SK-N-SH treated with all-trans-retinoic acid at 6 μM for 48 hours (cell line): Measurements from ENCODE around the gene DLG2.

Experiments
- ATAC-seq: fragments of 200-7000 bp; cut with Tn5 transposase; 3 replicates; pipeline ENCODE4 v1.9.1; 2020; ENCODE audit warnings: mild to moderate bottlenecking, moderate library complexity
- BACH2 ChIP-seq: fragments of 250-450 bp; sonication (Bioruptor Pico); IDR thresholded peaks from 2 replicates; pipeline ENCODE4 v1.9.0; 2021; ENCODE audit warnings: mild to moderate bottlenecking, borderline replicate concordance
- CSDC2 ChIP-seq: fragments of 250-450 bp; sonication (Bioruptor Pico); IDR thresholded peaks from 2 replicates; pipeline ENCODE4 v1.5.0; 2020; ENCODE audit warnings: mild to moderate bottlenecking, moderate library complexity
- ESRRG ChIP-seq: fragments of 250-450 bp; sonication (Bioruptor Pico); IDR thresholded peaks from 2 replicates; pipeline ENCODE4 v1.6.1; 2021; ENCODE audit warnings: mild to moderate bottlenecking
- GLIS3 ChIP-seq: fragments of 250-450 bp; sonication (Bioruptor Pico); IDR thresholded peaks from 2 replicates; pipeline ENCODE4 v1.5.0; 2020; ENCODE audit warnings: mild to moderate bottlenecking, moderate library complexity
- ISL1 ChIP-seq: fragments of 250-450 bp; sonication (Bioruptor Pico); IDR thresholded peaks from 2 replicates; pipeline ENCODE4 v2.1.2; 2022; ENCODE audit warnings: mild to moderate bottlenecking, moderate library complexity
- OSR1 ChIP-seq: fragments of 250-450 bp; sonication (Bioruptor Pico); IDR thresholded peaks from 2 replicates; pipeline ENCODE4 v1.8.0; 2022; ENCODE audit warnings: moderate library complexity, mild to moderate bottlenecking, inconsistent platforms
- PATZ1 ChIP-seq: fragments of 250-450 bp; sonication (Bioruptor Pico); IDR thresholded peaks from 2 replicates; pipeline ENCODE4 v1.8.0; 2020; ENCODE audit warnings: mild to moderate bottlenecking, moderate library complexity, borderline replicate concordance
- POU6F1 ChIP-seq: fragments of 250-450 bp; sonication (Bioruptor Pico); IDR thresholded peaks from 2 replicates; pipeline ENCODE4 v1.8.0; 2021; ENCODE audit warnings: low read depth, mild to moderate bottlenecking, moderate library complexity, borderline replicate concordance
- PPARA ChIP-seq: fragments of 250-450 bp; sonication (Bioruptor Pico); IDR thresholded peaks from 2 replicates; pipeline ENCODE4 v1.5.0; 2020; ENCODE audit warnings: mild to moderate bottlenecking, borderline replicate concordance
- RARB ChIP-seq: fragments of 250-450 bp; sonication (Bioruptor Pico); IDR thresholded peaks from 2 replicates; pipeline ENCODE4 v1.8.0; 2021; ENCODE audit warnings: mild to moderate bottlenecking, moderate library complexity
- SNAI2 ChIP-seq: fragments of 250-450 bp; sonication (Bioruptor Pico); IDR thresholded peaks from 2 replicates; pipeline ENCODE4 v1.5.0; 2020; ENCODE audit warnings: mild to moderate bottlenecking, moderate library complexity
- TCF4 ChIP-seq: fragments of 250-450 bp; sonication (Bioruptor Pico); IDR thresholded peaks from 2 replicates; pipeline ENCODE4 v1.8.0; 2021; ENCODE audit warnings: mild to moderate bottlenecking, moderate library complexity, borderline replicate concordance
- TOX ChIP-seq: fragments of 250-450 bp; sonication (Bioruptor Pico); IDR thresholded peaks from 2 replicates; pipeline ENCODE4 v1.8.0; 2021; ENCODE audit warnings: mild to moderate bottlenecking, moderate library complexity, borderline replicate concordance
- ZC3H10 ChIP-seq: fragments of 250-450 bp; sonication (Bioruptor Pico); IDR thresholded peaks from 2 replicates; pipeline ENCODE4 v1.5.1; 2021; ENCODE audit warnings: mild to moderate bottlenecking, moderate library complexity
- ZFP3 ChIP-seq: fragments of 250-450 bp; sonication (Bioruptor Pico); IDR thresholded peaks from 2 replicates; pipeline ENCODE4 v1.5.0; 2020; ENCODE audit warnings: mild to moderate bottlenecking, moderate library complexity
- ZFP30 ChIP-seq: fragments of 450-650 bp; formaldehyde crosslinking; IDR thresholded peaks from 2 replicates; pipeline ENCODE4 v1.5.0; 2022; ENCODE audit warnings: mild to moderate bottlenecking, moderate library complexity
- ZNF565 ChIP-seq: fragments of 450-650 bp; formaldehyde crosslinking; conservative IDR thresholded peaks from 2 replicates; pipeline ENCODE4 v1.5.0; 2020; ENCODE audit warnings: low read depth, mild to moderate bottlenecking, moderate library complexity
- ZNF70 ChIP-seq: fragments of 450-650 bp; formaldehyde crosslinking; IDR thresholded peaks from 2 replicates; pipeline ENCODE4 v1.5.0; 2020; ENCODE audit warnings: mild to moderate bottlenecking, moderate library complexity
- ZNF8 ChIP-seq: fragments of 450-650 bp; formaldehyde crosslinking; IDR thresholded peaks from 2 replicates; pipeline ENCODE4 v1.5.0; 2020; ENCODE audit warnings: mild to moderate bottlenecking, moderate library complexity
- TF ChIP-seq, protein P1 (sequence below): fragments of 250-450 bp; sonication (Bioruptor Pico); IDR thresholded peaks from 2 replicates; pipeline ENCODE4 v1.5.0; 2020; ENCODE audit warnings: mild to moderate bottlenecking, moderate library complexity
- TF ChIP-seq, protein P2 (sequence below): fragments of 250-450 bp; sonication (Bioruptor Pico); IDR thresholded peaks from 2 replicates; pipeline ENCODE4 v1.5.1; 2021; ENCODE audit warnings: mild to moderate bottlenecking, moderate library complexity

The DLG2 gene

GRCh38 chr11:84924154-84924692 lies 702.9 kb downstream of the DLG2 start:
- no peak for ATAC-seq
- TF ChIP-seq ZFP3 (CRISPR knock-in tag), result no peak
- no peak for TF ChIP-seq ZFP30 (CRISPR knock-in tag)
- TF ChIP-seq POU6F1, result no peak
- TF ChIP-seq ZNF70 (CRISPR knock-in tag), result no peak
- TF ChIP-seq PPARA, result no peak
- TF ChIP-seq, protein P1, sequence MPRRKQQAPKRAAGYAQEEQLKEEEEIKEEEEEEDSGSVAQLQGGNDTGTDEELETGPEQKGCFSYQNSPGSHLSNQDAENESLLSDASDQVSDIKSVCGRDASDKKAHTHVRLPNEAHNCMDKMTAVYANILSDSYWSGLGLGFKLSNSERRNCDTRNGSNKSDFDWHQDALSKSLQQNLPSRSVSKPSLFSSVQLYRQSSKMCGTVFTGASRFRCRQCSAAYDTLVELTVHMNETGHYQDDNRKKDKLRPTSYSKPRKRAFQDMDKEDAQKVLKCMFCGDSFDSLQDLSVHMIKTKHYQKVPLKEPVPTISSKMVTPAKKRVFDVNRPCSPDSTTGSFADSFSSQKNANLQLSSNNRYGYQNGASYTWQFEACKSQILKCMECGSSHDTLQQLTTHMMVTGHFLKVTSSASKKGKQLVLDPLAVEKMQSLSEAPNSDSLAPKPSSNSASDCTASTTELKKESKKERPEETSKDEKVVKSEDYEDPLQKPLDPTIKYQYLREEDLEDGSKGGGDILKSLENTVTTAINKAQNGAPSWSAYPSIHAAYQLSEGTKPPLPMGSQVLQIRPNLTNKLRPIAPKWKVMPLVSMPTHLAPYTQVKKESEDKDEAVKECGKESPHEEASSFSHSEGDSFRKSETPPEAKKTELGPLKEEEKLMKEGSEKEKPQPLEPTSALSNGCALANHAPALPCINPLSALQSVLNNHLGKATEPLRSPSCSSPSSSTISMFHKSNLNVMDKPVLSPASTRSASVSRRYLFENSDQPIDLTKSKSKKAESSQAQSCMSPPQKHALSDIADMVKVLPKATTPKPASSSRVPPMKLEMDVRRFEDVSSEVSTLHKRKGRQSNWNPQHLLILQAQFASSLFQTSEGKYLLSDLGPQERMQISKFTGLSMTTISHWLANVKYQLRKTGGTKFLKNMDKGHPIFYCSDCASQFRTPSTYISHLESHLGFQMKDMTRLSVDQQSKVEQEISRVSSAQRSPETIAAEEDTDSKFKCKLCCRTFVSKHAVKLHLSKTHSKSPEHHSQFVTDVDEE (CRISPR knock-in tag), result no peak
- TF ChIP-seq GLIS3 (CRISPR knock-in tag), result no peak
- TF ChIP-seq TCF4 (CRISPR knock-in tag), result no peak
- TF ChIP-seq, protein P2, sequence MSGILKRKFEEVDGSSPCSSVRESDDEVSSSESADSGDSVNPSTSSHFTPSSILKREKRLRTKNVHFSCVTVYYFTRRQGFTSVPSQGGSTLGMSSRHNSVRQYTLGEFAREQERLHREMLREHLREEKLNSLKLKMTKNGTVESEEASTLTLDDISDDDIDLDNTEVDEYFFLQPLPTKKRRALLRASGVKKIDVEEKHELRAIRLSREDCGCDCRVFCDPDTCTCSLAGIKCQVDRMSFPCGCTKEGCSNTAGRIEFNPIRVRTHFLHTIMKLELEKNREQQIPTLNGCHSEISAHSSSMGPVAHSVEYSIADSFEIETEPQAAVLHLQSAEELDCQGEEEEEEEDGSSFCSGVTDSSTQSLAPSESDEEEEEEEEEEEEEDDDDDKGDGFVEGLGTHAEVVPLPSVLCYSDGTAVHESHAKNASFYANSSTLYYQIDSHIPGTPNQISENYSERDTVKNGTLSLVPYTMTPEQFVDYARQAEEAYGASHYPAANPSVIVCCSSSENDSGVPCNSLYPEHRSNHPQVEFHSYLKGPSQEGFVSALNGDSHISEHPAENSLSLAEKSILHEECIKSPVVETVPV (CRISPR knock-in tag), result no peak
- TF ChIP-seq RARB, result no peak
- TF ChIP-seq CSDC2 (CRISPR knock-in tag), result no peak
- TF ChIP-seq ESRRG (CRISPR knock-in tag), result no peak
- no peak for TF ChIP-seq SNAI2 (CRISPR knock-in tag)
- TF ChIP-seq PATZ1 (CRISPR knock-in tag), result no peak
- TF ChIP-seq ZNF565 (CRISPR knock-in tag), result no peak
- TF ChIP-seq ZC3H10 (CRISPR knock-in tag), result no peak

- TF ChIP-seq OSR1 (CRISPR knock-in tag) (no peak), ISL1 (no peak), ZFP30 (CRISPR knock-in tag) (no peak), POU6F1 (no peak), CSDC2 (CRISPR knock-in tag) (no peak), ZFP3 (CRISPR knock-in tag) (no peak), TOX (CRISPR knock-in tag) (no peak), RARB (no peak), PATZ1 (CRISPR knock-in tag) (no peak), ZNF8 (CRISPR knock-in tag) (no peak), BACH2 (CRISPR knock-in tag) (no peak), TCF4 (CRISPR knock-in tag) (no peak), ZC3H10 (CRISPR knock-in tag) (no peak), ESRRG (CRISPR knock-in tag) (no peak), SNAI2 (CRISPR knock-in tag) (no peak)
- TF ChIP-seq, protein P2 (CRISPR knock-in tag), result no peak
- TF ChIP-seq, protein P1 (CRISPR knock-in tag), result no peak
- no peak for ATAC-seq
These were observed 703.7 kb downstream of the DLG2 start for GRCh38 chr11:84923489-84923888.
